GM19468 (cell line): ENCODE results near the gene C2orf92.
A peak's percentile ranks its signal among the peaks of the same experiment; 100 is the strongest.
"Not testable (repeated sequence)": the region's sequence is repeated elsewhere in the genome, so short reads cannot be mapped to it uniquely, and the experiment has no call there.

Experiments
- ATAC-seq: cut with Tn5 transposase; IDR thresholded peaks from one replicate; pipeline ENCODE4 v1.9.1; 2021; ENCODE audit warnings: mild to moderate bottlenecking, moderate library complexity, moderate number of reproducible peaks; ENCODE audit not compliant: unreplicated experiment; ENCODE audit errors: extremely low read depth

Gene C2orf92

GRCh38 chr2:97669448-97669847, at the start of gene C2orf92:
Gene C2orf92 (plus strand): TSS chr2:97669713. CDS start chr2:97669789, 76 bp downstream.
- no peak for ATAC-seq

- ATAC-seq: not testable (repeated sequence)
Measured at GRCh38 chr2:97620492-97620891, 49.0 kb upstream of the C2orf92 start.

GRCh38 chr2:97622976-97623375, 46.5 kb upstream of the C2orf92 start:
- not testable (repeated sequence) for ATAC-seq

GRCh38 chr2:97625354-97626048, 44.0 kb upstream of the C2orf92 start:
- not testable (repeated sequence) for ATAC-seq

- not testable (repeated sequence) for ATAC-seq
Measured at GRCh38 chr2:97626049-97626430, 43.5 kb upstream of the C2orf92 start.

- no peak for ATAC-seq
Measured at GRCh38 chr2:97644023-97644717, 25.3 kb upstream of the C2orf92 start.

GRCh38 chr2:97645112-97645694, 24.3 kb upstream of the C2orf92 start:
- no peak for ATAC-seq

GRCh38 chr2:97645695-97646629, 23.6 kb upstream of the C2orf92 start, which contains the start of gene COX5B:
Gene COX5B (plus strand): TSS chr2:97646062. CDS start chr2:97646087, 25 bp downstream.
- peak; percentile 86 for ATAC-seq

- ATAC-seq: no peak
Measured at GRCh38 chr2:97646977-97647376, 22.5 kb upstream of the C2orf92 start.

GRCh38 chr2:97651114-97651513, 18.4 kb upstream of the C2orf92 start:
- no peak for ATAC-seq

GRCh38 chr2:97653473-97653872, 16.0 kb upstream of the C2orf92 start:
- no peak for ATAC-seq

GRCh38 chr2:97653874-97654273, 15.6 kb upstream of the C2orf92 start:
- ATAC-seq: no peak

GRCh38 chr2:97654309-97654708, 15.2 kb upstream of the C2orf92 start:
- ATAC-seq: no peak

GRCh38 chr2:97654791-97655190, 14.7 kb upstream of the C2orf92 start:
- no peak for ATAC-seq

GRCh38 chr2:97656129-97656755, 13.3 kb upstream of the C2orf92 start:
- ATAC-seq: no peak

GRCh38 chr2:97656905-97657587, 12.5 kb upstream of the C2orf92 start:
- ATAC-seq: no peak

- no peak for ATAC-seq
Measured at GRCh38 chr2:97657986-97658690, 11.4 kb upstream of the C2orf92 start.

- ATAC-seq: no peak
Measured at GRCh38 chr2:97658691-97659157, 10.8 kb upstream of the C2orf92 start.
